Fibroblast of lung (primary cell): ENCODE measurements around the gene F2RL3.

Source experiments
- CTCF ChIP-seq, 2 donors: IDR thresholded peaks in 1 of 2; conservative IDR thresholded peaks in 1 of 2; 1 replicate in 1 of 2; 2 replicates in 1 of 2; pipeline ENCODE4 v1.5.1; 2011 to 2012; ENCODE audit warnings: low read length in 2 of 2, control low read depth in 1 of 2, inconsistent platforms in 1 of 2, low read depth in 1 of 2, mild to moderate bottlenecking in 1 of 2
- EZH2 ChIP-seq: IDR thresholded peaks from 2 replicates; pipeline ENCODE4 v1.5.1; 2012; ENCODE audit warnings: low read length, control low read depth, mild to moderate bottlenecking; ENCODE audit errors: missing control alignments

- TF ChIP-seq CTCF (conservative IDR thresholded peaks at IDR 0.05 in 1 of 2, IDR thresholded peaks at IDR 0.05 in 1 of 2; ENCODE audit: low read depth in 1 of 2, low read length in 2 of 2) (no peak), EZH2 (no peak)
Observed at GRCh38 chr19:16850133-16850532, 38.7 kb upstream of the F2RL3 start.
